ENCODE measurements around the gene ACTL7B. TPM values are rescaled to one million over a fixed set of nuclear protein-coding genes. Genes with fewer than 3 reads are reported as not detected.

ACTL7B gene
- total and polyA plus RNA-seq, 10 of the 15 experiments (the other 5 are each of a cell fraction or from before 2014, with no cell fraction given): not detected

DNA sequence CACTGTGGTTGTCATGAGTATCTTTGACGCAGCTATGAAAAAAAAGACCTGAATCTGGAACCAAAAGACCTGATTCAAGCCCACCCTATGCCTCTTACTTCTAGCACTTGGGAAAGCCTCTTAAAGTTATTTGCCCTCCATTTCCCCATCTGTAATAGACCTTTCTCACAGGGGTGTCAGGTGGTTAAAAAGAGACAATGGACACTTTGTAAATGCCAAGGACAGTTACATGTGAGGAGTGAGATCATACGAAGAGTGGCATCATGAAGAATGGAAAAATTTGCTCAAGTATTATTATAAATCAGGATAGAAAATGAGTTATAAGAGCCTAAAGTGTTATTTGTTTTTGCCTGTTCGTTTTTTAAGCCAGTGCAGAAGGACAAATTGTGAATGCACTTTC is 46.5 kb downstream of the ACTL7B start (continued):
- TF ChIP-seq ZZZ3 (IDR thresholded peaks at IDR 0.05; ENCODE audit: control insufficient read depth, insufficient read length, low read depth) (no peak), CHD2 (IDR thresholded peaks at IDR 0.05; ENCODE audit: borderline replicate concordance, low read depth, low read length) (no peak), ZNF217 (IDR thresholded peaks at IDR 0.05) (no peak), CHD1 (IDR thresholded peaks at IDR 0.05; ENCODE audit: low read depth, low read length) (no peak), ZNF207 (IDR thresholded peaks at IDR 0.05; ENCODE audit: borderline replicate concordance) (no peak)

Small RNA genes within 50 kb of the gene (small RNA-seq; reads per million reads assigned to genes)
- gene AL359692.1: not detected

Other genes starting within 250 kb of the ACTL7B start
- gene ACTL7A, start 6.3 kb upstream of the ACTL7B start, total RNA-seq (2014; rRNA removed): 0.05 TPM in 1 of 2 replicates, not detected in the other
- not detected in 2 replicates for gene ACTL7A, start 6.3 kb upstream of the ACTL7B start, total RNA-seq (2014; rRNA removed; fragmentation: Illumina TruSeq; extraction: Trizol)
- not detected in 2 replicates for gene ACTL7A, start 6.3 kb upstream of the ACTL7B start, total RNA-seq (2021)
- not detected in 2 replicates for gene ACTL7A, start 6.3 kb upstream of the ACTL7B start, polyA plus RNA-seq (2011; rRNA removed)
- not detected in 2 replicates for gene ACTL7A, start 6.3 kb upstream of the ACTL7B start, polyA plus RNA-seq (2014; fragmentation: Illumina TruSeq; extraction: Trizol)
- gene ACTL7A, start 6.3 kb upstream of the ACTL7B start, polyA plus RNA-seq (2014; fragmentation: Nextera tagmentation; extraction: Ambion mirVana): not detected
- not detected in 2 replicates for gene ACTL7A, start 6.3 kb upstream of the ACTL7B start, polyA plus RNA-seq (2014; rRNA removed)
- not detected for gene ACTL7A, start 6.3 kb upstream of the ACTL7B start, polyA plus RNA-seq (2016; fragmentation: Nextera tagmentation; extraction: Ambion mirVana)
- 24.7 and 34.1 TPM in 2 replicates for gene ELP1, start 78.1 kb upstream of the ACTL7B start, total RNA-seq (2014; rRNA removed)
- 27.6 and 28.2 TPM in 2 replicates for gene ELP1, start 78.1 kb upstream of the ACTL7B start, total RNA-seq (2014; rRNA removed; fragmentation: Illumina TruSeq; extraction: Trizol)
- gene ELP1, start 78.1 kb upstream of the ACTL7B start, total RNA-seq (2021): 20.1 and 20.7 TPM in 2 replicates
- 29.9 and 36.6 TPM in 2 replicates for gene ELP1, start 78.1 kb upstream of the ACTL7B start, polyA plus RNA-seq (2011; rRNA removed)
- 29.6 and 30.7 TPM in 2 replicates for gene ELP1, start 78.1 kb upstream of the ACTL7B start, polyA plus RNA-seq (2014; fragmentation: Illumina TruSeq; extraction: Trizol)
- 10 to 100 TPM in 1 of 2 experiments, 1 to 10 TPM in 1; 9.7 to 14.4 TPM for gene ELP1, start 78.1 kb upstream of the ACTL7B start, polyA plus RNA-seq (2014; fragmentation: Nextera tagmentation; extraction: Ambion mirVana)
- gene ELP1, start 78.1 kb upstream of the ACTL7B start, polyA plus RNA-seq (2014; rRNA removed): 21.0 and 26.9 TPM in 2 replicates
- gene ELP1, start 78.1 kb upstream of the ACTL7B start, polyA plus RNA-seq (2016; fragmentation: Nextera tagmentation; extraction: Ambion mirVana): 10 to 100 TPM; 25.1 to 28.0 TPM
- gene ABITRAM, start 78.4 kb upstream of the ACTL7B start, total RNA-seq (2014; rRNA removed): 5.1 and 5.2 TPM in 2 replicates
- 9.9 and 11.7 TPM in 2 replicates for gene ABITRAM, start 78.4 kb upstream of the ACTL7B start, total RNA-seq (2014; rRNA removed; fragmentation: Illumina TruSeq; extraction: Trizol)
- gene ABITRAM, start 78.4 kb upstream of the ACTL7B start, total RNA-seq (2021): 7.7 and 7.8 TPM in 2 replicates
- 18.4 and 23.6 TPM in 2 replicates for gene ABITRAM, start 78.4 kb upstream of the ACTL7B start, polyA plus RNA-seq (2011; rRNA removed)
- 17.3 TPM in 2 replicates for gene ABITRAM, start 78.4 kb upstream of the ACTL7B start, polyA plus RNA-seq (2014; fragmentation: Illumina TruSeq; extraction: Trizol)
- 1 to 10 TPM; 8.5 to 8.8 TPM for gene ABITRAM, start 78.4 kb upstream of the ACTL7B start, polyA plus RNA-seq (2014; fragmentation: Nextera tagmentation; extraction: Ambion mirVana)
- gene ABITRAM, start 78.4 kb upstream of the ACTL7B start, polyA plus RNA-seq (2014; rRNA removed): 8.3 and 9.5 TPM in 2 replicates
- 10 to 100 TPM; 15.3 to 18.3 TPM for gene ABITRAM, start 78.4 kb upstream of the ACTL7B start, polyA plus RNA-seq (2016; fragmentation: Nextera tagmentation; extraction: Ambion mirVana)
- 34.5 and 46.3 TPM in 2 replicates for gene CTNNAL1, start 157.5 kb upstream of the ACTL7B start, total RNA-seq (2014; rRNA removed)
- 56.8 and 61.5 TPM in 2 replicates for gene CTNNAL1, start 157.5 kb upstream of the ACTL7B start, total RNA-seq (2014; rRNA removed; fragmentation: Illumina TruSeq; extraction: Trizol)
- 41.9 and 43.4 TPM in 2 replicates for gene CTNNAL1, start 157.5 kb upstream of the ACTL7B start, total RNA-seq (2021)
- 16.3 and 26.1 TPM in 2 replicates for gene CTNNAL1, start 157.5 kb upstream of the ACTL7B start, polyA plus RNA-seq (2011; rRNA removed)
- gene CTNNAL1, start 157.5 kb upstream of the ACTL7B start, polyA plus RNA-seq (2014; fragmentation: Illumina TruSeq; extraction: Trizol): 53.8 and 54.9 TPM in 2 replicates
- gene CTNNAL1, start 157.5 kb upstream of the ACTL7B start, polyA plus RNA-seq (2014; fragmentation: Nextera tagmentation; extraction: Ambion mirVana): 10 to 100 TPM; 27.2 to 48.4 TPM
- 23.8 and 27.6 TPM in 2 replicates for gene CTNNAL1, start 157.5 kb upstream of the ACTL7B start, polyA plus RNA-seq (2014; rRNA removed)
- gene CTNNAL1, start 157.5 kb upstream of the ACTL7B start, polyA plus RNA-seq (2016; fragmentation: Nextera tagmentation; extraction: Ambion mirVana): 10 to 100 TPM; 77.5 to 82.5 TPM